GM18511 (cell line): ENCODE data around the gene APOLD1.
A peak's percentile ranks its signal among the peaks of the same experiment; 100 is the strongest.
"Not testable (repeated sequence)": the region's sequence is repeated elsewhere in the genome, so short reads cannot be mapped to it uniquely, and the experiment has no call there.

Source experiments
- ATAC-seq: cut with Tn5 transposase; IDR thresholded peaks from one replicate; pipeline ENCODE4 v1.9.1; 2021; ENCODE audit warnings: mild to moderate bottlenecking, moderate library complexity; ENCODE audit not compliant: unreplicated experiment

APOLD1 gene

DNA sequence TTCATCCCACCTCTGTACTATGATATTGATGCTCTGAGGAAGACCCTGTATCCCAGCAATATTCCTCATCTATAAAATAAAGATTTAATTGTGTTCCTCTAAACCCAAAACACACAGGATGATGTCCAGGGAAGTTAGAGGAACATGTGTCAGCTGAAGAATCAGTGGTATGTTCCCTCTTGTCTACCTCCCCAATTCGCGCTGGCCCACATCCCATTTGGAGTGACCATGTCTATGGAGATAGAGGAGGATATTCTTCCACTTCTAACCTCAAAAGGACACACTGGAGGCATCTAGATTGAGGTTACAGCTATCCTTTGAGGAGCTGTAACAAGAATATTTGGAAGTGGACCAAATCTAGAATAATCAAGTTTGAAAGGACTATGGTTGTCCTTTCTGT, 1.3 kb upstream of the APOLD1 start:
- no peak for ATAC-seq

DNA sequence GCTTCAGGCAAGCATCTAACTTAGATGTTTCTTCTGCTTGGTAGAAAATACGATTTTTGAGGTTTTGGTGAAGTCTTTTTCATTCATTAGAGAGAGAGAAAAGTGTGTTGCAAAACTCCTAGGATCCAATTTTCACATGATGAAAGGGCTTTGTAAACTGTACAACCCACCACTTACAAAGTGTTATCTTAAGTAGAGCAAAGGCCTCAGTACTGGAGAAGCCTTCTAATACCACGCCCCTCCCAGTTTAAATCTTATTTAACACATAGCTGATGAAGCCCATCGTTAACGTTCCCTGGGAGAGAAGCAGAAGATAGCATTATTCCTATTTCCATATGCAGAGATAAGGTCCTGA, 869 bp downstream of the APOLD1 start:
- ATAC-seq: peak; percentile 30

DNA sequence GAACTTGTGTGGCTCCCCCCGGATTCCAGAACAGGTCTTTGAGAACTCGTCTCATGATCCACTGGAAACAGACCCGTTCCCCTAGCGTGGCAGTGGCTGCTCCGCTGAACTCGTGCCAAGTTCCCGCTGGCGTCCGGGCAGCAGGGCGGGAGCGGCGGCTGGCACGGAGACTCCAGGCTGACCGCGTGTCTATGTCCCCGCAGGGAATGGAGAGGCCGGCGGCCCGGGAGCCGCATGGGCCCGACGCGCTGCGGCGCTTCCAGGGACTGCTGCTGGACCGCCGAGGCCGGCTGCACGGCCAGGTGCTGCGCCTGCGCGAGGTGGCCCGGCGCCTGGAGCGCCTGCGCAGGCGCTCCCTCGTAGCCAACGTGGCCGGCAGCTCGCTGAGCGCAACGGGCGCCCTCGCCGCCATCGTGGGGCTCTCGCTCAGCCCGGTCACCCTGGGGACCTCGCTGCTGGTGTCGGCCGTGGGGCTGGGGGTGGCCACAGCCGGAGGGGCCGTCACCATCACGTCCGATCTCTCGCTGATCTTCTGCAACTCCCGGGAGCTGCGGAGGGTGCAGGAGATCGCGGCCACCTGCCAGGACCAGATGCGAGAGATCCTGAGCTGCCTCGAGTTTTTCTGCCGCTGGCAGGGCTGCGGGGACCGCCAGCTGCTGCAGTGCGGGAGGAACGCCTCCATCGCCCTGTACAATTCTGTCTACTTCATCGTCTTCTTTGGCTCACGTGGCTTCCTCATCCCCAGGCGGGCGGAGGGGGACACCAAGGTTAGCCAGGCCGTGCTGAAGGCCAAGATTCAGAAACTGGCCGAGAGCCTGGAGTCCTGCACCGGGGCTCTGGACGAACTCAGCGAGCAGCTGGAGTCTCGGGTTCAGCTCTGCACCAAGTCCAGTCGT, 1.5 kb downstream of the APOLD1 start:
- ATAC-seq: peak; percentile 86

DNA sequence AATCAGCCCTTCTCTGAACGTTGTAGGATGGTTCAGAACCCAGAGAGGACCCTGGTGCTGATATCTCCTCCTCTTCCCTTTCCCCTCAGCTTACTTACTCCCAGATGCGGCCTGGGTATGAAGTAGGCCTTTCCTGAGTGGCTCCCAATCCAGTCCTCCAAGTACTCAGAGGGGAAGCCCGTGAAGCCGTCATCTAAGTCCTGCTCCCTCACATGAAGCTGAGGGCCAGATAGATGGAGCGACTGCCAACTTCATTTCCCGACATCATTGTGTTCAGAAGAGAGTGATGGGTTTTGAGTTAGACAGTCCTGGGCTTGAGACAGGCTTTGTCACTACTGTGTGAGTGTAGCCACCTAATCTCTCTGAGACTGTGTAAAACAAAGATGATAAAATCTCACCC, 2.7 kb downstream of the APOLD1 start:
- no peak for ATAC-seq

DNA sequence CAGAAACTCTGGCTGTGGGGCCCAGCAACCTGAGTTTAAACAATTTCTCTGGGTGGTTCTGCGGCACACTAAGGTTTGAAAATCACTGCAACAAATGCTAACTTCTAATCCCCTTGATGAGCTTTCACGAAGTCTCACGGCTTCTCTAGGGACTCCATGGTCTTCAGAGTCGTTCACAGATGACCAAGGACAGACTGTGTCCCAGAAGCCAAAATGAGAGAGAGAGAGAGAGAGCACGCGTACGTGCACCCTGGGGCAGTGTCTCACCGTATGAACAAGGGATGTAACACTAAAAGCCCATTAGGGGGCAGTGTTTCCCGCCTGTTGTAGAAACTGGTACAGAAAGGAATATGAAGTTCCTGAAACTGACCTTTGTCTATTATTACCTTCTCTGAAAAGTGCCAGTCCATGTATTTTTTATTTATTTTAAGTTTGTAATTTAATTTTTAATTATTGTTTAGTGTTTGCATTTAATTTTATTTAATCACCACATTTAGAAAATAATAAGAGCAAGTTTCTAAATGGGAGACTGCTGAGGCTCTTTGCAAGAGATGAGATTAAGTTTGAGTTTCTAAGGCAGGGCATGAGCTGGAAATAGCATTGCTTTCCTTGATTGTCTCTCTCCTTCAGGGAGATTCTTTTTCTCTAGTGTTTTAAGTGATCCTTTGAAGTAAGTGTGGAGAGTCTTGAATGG, 3.4 kb downstream of the APOLD1 start:
- ATAC-seq: peak; percentile 65

DNA sequence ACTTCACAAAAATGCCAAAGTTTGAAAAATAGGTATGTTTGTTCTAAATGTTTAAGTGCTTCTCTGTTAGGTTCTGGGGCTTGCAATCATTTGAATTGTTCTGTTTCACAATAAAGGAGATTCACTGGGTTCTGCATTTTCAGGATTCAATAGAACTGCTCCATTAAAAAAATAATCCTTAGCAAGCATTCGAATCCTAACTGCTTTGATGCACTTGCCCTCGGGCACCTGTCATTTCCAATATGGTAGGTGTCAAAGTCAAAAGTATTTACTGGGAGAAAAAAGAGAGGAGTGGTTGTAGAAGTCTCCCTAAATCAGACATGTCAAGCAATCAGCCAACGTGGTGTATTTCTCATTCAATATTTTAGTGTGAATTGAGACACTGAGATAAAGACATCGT, 5.5 kb downstream of the APOLD1 start:
- no peak for ATAC-seq

DNA sequence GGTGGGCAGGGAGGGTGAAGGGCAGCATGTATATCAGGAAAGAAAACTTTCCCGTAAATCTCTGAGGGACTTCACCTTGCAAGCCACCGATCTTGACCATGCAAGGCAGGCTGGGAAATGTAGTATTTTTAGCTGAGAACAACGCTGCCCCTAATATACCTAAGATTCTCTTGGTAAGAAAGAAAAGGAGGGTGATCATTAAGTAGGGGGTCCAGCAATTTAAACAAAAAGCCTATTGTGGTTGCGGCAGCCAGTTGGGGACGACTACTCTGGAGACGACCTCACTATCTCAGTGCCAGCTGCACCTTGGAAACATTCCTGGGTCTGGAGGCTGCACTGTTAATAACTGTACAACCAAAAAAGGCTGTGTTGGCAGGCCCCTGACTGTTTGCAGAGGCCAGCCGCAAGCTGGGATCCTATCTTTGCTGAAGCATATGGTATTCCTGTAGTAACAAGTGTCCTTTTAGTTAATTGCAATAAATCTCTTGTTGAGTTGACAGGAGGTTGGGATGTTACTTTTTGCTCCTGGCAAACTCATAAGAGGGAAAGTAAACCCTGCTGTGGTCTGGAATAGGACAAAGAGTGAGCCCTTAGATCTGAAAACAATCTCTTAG, 6.4 kb downstream of the APOLD1 start:
- ATAC-seq: no peak

DNA sequence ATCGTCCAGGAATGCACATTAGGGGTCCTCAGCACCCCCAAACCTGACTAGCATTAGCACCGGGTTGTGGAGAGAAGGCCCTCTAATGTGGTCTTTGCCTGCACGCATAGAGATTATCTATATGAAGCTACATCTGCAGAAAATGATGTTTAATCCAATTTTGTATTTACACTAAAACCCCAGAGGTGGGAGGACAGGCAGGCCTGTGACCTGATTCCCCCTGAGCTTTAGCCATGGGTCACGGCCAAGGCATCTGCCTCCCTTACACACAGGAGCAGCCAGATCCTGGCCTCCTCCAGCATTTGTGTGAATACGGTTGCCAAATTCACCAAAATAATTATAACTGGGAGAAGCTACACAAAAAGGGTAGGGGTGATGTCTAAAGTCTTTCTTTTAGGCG, 7.0 kb downstream of the APOLD1 start:
- ATAC-seq: no peak

DNA sequence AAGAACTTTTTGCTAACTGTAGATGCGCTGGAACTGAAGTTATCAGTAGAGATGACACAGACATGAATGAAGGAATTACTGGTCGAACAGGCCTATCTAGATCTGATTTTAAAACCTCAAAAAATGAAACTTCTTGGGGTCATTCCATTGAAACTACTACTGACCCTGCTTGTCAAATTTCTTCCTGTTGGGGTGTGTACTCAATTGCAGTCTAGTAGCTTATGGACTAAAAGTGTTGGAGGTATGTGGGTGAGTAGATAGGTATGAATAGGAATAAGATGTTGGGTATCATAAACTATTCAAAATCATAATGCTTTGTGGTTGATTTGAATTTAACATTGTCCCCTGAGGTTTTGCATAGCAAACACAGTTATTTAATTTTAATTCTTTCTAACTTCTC, 9.2 kb downstream of the APOLD1 start:
- ATAC-seq: no peak

DNA sequence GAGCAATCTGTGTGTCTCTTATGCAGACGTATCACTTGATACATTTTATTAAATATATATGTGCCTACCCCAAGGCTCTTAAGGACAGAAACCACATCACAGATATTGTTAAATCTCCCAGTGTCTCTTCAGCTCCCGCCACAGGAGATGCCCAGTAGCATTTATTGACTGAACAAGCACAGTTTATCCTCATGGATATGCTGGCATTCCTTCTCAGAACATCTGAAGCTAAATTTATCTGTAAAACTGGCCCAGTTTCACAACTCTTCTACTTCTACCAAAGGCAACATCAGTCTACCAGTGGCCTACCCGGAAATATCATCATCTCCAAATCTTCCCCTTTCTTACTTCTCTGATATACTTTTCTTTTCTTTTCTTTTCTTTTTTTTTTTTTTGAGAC, 10.7 kb downstream of the APOLD1 start:
- no peak for ATAC-seq

DNA sequence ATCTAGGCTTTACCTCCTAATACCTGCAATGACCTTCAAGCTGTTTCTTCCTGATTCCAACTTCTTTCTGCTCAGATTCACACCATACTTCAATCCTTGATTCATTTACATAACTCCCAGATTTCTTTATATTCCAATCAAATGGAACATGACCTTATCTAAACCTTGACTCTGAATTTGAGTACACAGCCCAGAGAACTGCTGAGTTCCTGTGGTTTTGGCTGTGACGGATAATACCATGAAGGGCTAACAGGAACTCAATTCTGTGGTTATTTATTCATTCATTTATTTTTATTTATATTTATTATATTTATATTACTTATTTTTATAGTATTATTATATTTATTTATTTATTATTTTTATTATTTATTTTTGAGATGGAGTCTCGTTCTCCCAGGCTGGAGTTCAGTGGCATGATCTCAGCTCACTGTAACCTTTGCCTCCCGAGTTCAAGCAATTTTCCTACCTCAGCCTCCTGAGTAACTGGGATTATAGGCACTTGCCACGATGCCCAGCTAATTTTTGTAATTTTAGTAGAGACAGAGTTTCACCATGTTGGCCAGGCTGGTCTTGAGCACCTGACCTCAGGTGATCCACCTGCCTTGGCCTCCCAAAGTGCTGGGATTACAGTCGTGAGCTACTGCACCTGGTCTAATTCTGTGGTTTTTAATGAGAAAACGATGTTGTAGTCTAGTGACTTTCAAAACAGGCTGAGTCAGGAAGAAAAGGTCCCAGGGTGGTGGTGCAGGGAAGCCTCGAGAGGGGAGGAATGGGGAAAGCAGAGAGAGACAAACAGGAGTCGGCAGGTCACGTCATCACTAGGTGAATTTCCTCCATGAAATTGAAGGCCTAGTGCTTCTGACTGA, 11.7 kb downstream of the APOLD1 start:
- ATAC-seq: no peak

DNA sequence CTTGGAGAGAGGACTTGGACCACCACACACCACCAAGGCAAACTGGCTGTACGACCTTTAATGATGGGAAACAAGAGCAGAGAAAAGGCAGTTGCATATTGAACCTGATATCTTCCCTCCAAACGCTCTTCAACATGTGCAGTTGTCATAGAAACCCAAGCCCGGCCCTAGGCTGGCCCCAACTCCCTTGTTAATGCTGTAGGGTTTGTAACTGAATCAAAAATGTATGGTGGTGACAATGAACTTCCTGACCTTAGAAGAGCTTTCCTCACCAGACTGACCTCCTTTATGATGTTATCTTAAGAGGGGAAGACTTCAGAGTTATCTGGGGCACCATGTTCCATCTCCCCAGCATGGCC, 12.3 kb downstream of the APOLD1 start:
- ATAC-seq: no peak

DNA sequence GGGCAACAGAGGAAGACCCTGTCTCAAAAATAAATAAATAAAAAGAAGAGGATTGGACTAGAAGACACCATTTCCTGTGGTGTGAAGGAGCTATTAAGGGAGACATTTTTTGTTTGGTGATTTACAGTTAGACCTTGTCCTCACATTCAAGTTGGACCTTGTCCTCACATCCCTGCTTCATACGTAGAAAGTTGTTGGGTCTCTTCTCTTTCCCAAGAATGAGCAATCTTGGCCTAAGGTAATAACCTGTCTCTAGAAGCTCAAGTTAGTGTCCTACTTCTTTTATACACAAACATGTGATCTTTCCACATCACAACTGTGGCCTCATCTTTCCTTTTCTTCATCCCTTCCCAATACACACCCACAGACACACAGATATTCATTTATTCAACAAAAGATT, 13.0 kb downstream of the APOLD1 start:
- ATAC-seq: no peak

DNA sequence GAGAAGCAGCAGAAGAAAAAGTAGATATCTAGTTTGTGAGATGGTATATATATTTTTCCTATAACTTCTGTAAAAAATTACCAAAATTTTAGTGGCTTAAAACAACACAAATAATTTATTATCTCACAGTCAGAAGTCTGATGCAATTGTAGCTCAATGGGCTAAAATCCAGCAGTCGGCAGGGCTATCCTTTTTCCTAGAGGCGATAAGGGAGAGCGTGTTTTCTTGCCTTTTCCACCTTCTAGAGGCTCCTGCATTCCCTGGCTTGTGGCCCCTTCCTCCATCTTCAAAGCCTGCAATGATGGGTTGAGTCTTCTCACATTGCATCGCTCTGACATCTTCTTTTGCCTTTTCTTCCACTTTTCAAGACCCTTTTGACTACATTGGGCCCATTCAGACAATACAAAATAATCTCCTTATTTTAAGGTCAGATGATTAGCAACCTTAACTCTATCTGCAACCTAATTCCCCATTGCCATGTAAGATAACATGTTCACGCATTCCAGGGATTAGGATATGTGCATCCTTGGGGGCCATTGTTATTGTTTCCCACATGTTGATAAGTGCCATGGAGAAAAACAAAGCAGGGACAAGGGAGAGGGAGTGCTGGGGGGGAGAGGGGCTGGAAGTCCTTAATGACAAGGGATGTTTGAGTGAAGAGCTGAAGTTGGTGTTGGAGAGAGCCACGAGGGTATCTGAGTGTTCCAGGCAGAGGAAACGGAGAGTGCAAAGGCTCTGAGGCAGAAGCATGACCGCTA, 13.9 kb downstream of the APOLD1 start:
- no peak for ATAC-seq

DNA sequence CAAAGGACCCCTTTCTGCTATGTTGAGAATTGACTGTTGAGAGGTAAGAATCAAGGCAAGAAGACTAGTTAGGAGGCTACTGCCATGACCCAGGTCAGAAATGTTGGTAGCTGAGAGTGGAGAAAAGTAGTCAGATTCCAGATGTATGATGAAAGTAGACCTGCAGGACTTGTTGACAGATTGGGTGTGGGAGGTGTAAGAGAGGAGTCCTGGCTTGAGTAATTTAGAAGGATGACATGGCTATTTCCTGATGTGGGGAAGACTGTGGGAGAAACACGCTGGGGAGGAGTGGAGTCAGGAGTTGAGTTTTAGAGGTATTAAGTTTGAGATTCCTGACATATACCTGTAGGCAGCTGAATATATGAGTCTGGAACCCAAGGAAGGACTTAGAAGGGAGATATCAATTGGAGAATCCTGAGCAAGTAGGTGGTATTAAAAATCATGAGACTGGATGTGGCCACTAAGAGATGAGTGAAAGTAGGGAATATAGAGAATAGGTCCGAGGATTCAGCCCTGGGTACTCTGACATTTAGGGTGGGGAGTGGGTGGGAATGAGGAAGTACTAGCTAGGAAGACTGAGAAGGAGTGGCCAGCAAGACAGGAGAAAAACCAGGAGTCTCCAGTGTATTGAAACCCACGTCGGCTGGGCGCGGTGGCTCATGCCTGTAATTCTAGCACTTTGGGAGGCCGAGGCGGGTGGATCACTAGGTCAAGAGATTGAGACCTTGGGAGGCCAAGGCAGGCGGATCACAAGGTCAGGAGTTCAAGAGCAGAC, 15.1 kb downstream of the APOLD1 start:
- ATAC-seq: no peak

DNA sequence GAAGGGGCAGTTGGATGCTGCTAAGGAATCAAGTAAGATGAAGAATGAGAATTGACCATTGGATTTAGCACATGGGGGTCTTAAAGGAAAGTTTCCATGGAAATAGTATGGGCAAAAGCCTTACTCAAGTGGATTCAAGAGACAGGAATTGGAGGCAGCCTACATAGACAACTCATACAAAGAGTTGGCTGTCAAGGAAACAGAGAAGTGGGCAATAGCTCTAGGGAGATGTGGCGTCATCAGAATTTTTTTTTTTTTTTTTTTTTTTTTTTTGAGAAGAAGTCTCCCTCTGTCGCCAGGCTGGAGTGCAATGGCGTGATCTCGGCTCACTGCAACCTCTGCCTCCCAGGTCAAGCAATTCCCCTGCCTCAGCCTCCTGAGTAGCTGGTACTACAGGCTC, 16.2 kb downstream of the APOLD1 start:
- ATAC-seq: not testable (repeated sequence)

DNA sequence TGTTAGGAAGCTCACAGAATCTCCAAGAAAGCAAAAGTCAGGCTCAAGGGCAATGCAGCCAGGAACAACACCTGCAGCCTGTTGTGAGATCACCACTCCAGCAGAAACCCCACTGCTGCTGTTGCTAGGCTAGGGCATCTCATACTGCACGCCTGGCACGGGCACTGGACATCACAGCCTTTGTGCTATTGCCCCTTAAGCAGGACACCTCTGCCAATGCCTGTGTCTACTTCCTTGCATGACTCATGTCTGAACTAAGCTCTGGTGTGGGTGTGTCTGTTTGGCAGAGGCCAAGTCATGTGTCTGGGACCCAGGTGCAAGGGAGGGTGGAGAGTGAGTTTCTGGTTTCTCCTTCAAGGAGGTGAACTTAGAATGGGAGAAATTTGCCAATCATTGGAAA, 17.7 kb downstream of the APOLD1 start:
- ATAC-seq: peak; percentile 87

DNA sequence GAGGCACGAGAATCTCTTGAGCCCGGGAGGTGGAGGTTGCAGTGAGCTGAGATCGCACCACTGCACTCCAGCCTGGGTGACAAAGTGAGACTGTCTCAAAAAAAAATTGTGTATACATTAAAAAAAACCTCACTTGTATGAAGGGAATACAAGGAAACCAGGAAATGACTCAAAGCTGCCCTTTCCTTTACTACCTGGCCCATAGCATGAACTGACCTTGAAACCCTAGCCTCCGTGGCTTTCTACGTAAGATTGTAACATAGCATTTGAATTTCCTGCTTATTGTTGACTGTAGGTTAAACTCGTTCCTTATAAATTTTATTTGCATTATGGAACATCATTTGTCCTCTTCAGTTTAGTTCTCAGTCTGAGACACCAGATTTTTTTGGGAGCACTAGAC, 18.6 kb downstream of the APOLD1 start:
- no peak for ATAC-seq

DNA sequence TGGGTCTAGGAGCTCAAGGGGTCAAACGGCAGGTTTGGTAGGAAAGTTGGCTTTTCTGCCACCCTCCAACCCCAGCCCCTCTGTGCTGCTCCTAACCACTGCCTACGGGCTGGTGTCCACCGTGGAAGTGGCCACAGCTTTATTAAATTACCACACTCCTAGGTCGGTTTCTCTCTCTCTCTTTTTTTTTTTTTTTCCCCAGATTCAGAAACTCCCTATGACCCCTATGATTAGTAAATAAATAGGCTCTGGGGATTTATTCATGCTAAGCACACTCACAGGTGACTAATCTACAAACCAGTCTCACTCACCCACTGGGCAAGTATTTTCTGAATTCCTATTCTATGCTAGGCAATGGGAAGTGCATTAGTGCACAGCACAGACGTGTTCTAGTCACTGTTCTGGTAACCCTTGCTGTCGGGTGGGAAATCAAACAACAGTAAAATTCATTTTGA, 19.0 kb downstream of the APOLD1 start:
- no peak for ATAC-seq
